Omental fat pad (tissue), 4 donors: Measurements from ENCODE around the gene RERE. TPM values are rescaled to one million over a fixed set of nuclear protein-coding genes. Genes with fewer than 3 reads are reported as not detected.

ENCODE experiments used
- ATAC-seq: fragments of 150-250 bp; one replicate; pipeline ENCODE4 v1.9.1; 2016; ENCODE audit warnings: mild to moderate bottlenecking, moderate library complexity; ENCODE audit not compliant: low FRiP score
- DNase-seq: peaks from one replicate; pipeline ENCODE4 v3.0.0-alpha.2; 2019; ENCODE audit warnings: low spot score
- total RNA-seq, 4 donors: library from RNA; depleted of rRNA; stranded (reverse); fragments of >200 nt; gene quantifications; one replicate each; pipeline ENCODE4 v1.1.0, GENCODE V29; 2016
- TF ChIP-seq, protein P1 (sequence below), 3 donors: fragments of 450-650 bp; IDR thresholded peaks; one replicate each; pipeline ENCODE4 v1.5.1; 2016 to 2017; ENCODE audit warnings: antibody characterized with exemption in 3 of 3, mild to moderate bottlenecking in 3 of 3, moderate library complexity in 2 of 3

The RERE gene
- total RNA-seq, 4 donors from 2014 or later: 46.3 to 117 (median 55.4) TPM

DNA sequence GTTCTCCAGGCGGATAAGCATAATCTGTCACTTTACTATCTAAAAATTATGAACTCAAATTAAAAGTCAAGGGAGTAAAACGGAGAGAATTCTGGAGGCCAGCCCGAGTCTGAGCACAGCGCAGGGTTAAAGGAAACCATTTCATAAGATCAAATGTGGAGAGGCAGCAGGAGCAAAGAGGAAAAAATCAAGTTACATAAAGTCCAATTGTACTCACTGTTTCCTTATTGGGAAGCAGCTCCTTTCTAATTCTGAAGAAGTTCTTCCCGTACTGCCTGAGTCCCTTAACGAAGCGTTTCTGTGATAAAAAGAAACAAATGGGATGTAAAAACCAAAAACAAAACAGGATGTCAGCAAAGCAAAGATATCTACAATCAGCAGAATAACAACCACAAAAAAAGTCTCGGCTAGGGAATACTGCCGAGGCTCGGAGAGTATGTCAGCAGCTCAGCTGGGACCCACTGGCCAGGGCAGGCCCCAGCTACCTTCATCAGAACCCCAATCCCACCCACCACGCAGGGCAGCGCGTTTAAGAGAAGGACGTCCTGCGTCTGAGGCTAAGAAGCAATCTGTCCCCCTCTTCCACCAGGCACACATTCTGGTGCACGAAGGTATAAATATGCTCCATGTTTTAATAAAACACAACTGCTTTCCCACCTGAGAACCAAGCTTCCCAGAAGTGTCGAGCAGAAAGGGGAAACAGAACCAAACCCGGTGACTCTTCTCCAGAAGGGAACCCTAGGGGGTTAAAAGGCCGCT is 394.8 kb downstream of the RERE start:
- TF ChIP-seq, protein P1, sequence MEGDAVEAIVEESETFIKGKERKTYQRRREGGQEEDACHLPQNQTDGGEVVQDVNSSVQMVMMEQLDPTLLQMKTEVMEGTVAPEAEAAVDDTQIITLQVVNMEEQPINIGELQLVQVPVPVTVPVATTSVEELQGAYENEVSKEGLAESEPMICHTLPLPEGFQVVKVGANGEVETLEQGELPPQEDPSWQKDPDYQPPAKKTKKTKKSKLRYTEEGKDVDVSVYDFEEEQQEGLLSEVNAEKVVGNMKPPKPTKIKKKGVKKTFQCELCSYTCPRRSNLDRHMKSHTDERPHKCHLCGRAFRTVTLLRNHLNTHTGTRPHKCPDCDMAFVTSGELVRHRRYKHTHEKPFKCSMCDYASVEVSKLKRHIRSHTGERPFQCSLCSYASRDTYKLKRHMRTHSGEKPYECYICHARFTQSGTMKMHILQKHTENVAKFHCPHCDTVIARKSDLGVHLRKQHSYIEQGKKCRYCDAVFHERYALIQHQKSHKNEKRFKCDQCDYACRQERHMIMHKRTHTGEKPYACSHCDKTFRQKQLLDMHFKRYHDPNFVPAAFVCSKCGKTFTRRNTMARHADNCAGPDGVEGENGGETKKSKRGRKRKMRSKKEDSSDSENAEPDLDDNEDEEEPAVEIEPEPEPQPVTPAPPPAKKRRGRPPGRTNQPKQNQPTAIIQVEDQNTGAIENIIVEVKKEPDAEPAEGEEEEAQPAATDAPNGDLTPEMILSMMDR (IDR thresholded peaks at IDR 0.05): no peak
- DNase-seq: no peak
- ATAC-seq: no peak

DNA sequence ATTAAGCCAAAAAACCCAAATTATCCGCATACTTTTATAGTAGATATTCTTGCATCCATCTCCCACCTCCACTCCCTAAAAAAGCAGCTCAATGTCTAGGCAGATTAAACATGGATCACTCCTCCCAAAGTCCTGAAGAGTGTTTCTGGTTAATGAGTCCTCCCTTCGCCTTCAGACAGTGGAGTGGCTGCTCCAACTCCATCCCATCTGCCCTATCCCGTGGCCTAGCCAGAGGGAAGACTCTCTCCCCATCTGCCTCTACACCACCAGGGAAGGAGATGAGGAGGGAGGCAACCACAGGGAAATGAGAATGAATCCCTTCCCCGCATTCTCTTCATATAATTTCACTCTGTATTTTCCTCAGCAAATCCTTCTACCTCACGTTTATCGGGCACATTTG is 395.7 kb downstream of the RERE start:
- TF ChIP-seq, protein P1 (IDR thresholded peaks at IDR 0.05): no peak
- DNase-seq (no peak), ATAC-seq (no peak)

DNA sequence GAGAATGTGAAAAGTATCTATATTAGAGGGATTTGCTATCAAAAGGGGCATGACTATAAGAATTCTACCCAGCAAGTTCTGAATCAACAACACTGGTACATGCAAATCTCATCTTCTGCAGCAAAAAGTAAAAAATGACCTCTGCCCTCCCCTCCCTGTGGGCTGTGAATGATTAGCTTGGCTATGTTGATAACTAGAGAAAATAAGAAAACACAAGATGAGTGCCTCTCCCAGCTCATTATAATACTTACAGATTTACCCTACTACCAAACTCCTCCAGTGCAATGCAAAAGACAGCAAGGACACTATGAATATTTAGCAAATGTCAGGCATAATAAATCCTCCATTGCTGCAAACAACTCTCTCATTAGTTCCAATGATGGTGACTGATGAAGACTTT is 397.1 kb downstream of the RERE start:
- DNase-seq: no peak
- TF ChIP-seq, protein P1 (IDR thresholded peaks at IDR 0.05): no peak
- ATAC-seq: no peak

DNA sequence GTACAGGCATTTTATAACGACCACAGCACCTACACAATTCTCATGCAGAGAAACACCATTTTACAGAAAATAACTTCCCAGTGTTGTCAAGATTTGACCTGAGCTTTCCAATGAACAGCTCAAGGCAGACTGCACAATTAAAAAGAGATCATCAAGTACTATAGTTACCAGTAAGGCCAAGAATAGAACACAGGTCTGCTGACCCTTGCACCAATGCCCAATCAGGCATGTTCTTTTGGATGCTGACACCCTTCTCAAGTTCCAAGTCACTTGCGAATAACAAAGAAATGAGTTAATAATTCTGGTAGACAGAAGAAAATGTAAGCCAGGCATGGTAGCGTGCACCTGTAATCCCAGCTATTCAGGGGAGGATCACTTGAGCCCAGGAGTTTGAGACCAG is 397.6 kb downstream of the RERE start:
- no peak for ATAC-seq
- TF ChIP-seq, protein P1 (IDR thresholded peaks at IDR 0.05): no peak
- no peak for DNase-seq

- no peak for ATAC-seq
- TF ChIP-seq, protein P1 (IDR thresholded peaks at IDR 0.05): no peak
Observed at GRCh38 chr1:8419172-8419571, 398.3 kb downstream of the RERE start.

GRCh38 chr1:8418301-8418700 is 399.1 kb downstream of the RERE start:
- ATAC-seq (no peak), DNase-seq (no peak)
- TF ChIP-seq, protein P1 (IDR thresholded peaks at IDR 0.05): no peak

More at GRCh38 chr1:8419172-8419571, 398.3 kb downstream of the RERE start:
- DNase-seq: no peak

DNA sequence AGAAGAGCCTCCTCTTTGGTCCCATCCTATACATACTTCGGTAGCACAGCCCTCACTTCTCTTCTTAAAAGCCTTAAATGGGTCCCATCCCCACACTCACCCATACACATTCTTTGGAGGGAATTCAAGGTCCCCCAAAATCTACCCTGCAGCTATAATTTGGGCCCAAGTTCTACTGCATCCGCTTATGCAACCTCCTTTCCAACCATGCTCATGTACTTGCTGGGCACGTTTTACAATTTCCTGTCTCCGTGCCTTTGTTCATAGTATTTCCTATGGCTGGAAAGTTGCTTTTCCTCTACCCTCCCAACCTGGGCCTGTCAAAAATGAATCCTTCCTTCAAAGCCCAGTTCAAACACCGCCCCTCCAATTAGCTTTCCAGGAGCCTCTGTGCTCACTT is 399.8 kb downstream of the RERE start:
- TF ChIP-seq, protein P1 (IDR thresholded peaks at IDR 0.05): no peak
- no peak for DNase-seq
- ATAC-seq: no peak
